Measurements from ENCODE around the gene DET1.

DET1 gene

DNA sequence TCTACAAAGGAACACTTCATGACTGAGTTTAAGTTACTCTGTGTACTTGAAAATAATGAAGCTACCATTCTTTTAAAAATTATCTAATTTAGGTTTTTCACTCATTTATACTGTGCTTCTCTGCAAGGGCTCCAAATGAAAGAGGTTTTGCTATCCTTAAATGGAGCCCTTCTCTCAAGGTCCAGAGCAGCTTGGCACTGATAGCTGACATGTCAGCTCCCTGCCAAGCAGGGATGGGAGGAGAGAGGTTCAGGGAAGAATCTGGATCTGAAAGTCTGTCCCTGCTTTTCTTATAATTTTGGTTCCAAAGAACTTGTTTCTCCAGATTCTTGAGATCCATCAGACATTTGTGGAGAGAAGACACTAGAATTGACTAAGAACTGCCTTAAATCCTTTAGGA lies 39.9 kb downstream of the DET1 start:
- TF ChIP-seq, protein P1, sequence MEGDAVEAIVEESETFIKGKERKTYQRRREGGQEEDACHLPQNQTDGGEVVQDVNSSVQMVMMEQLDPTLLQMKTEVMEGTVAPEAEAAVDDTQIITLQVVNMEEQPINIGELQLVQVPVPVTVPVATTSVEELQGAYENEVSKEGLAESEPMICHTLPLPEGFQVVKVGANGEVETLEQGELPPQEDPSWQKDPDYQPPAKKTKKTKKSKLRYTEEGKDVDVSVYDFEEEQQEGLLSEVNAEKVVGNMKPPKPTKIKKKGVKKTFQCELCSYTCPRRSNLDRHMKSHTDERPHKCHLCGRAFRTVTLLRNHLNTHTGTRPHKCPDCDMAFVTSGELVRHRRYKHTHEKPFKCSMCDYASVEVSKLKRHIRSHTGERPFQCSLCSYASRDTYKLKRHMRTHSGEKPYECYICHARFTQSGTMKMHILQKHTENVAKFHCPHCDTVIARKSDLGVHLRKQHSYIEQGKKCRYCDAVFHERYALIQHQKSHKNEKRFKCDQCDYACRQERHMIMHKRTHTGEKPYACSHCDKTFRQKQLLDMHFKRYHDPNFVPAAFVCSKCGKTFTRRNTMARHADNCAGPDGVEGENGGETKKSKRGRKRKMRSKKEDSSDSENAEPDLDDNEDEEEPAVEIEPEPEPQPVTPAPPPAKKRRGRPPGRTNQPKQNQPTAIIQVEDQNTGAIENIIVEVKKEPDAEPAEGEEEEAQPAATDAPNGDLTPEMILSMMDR (IDR thresholded peaks at IDR 0.05; ENCODE audit: borderline replicate concordance, insufficient read depth, low read depth, low read length), result no peak
- no peak overlapping the region for H3K4me3 ChIP-seq (ENCODE audit: low read depth, low read length)

DNA sequence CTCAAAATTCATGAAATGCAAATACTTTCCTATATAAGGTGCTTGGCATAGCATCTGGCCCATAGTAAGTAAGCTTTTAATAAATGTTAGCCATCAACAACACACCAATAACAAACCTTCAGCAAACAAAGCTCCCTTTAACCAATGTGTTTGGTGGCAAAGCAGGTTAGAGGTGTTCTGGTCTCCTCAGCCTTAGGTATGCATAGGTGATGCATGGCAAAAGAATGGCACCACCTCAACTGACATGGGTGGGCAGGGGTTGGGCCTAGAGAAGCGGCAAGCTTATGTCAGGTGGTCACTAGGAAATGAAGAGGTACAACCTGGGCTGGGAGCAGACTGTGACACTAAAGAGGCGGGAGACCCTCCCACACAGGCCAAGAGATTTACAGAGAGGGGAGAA lies 40.8 kb downstream of the DET1 start:
- no peak overlapping the region for H3K4me3 ChIP-seq (ENCODE audit: low read depth, low read length)
- TF ChIP-seq, protein P1 (IDR thresholded peaks at IDR 0.05; ENCODE audit: borderline replicate concordance, insufficient read depth, low read depth, low read length), result no peak

DNA sequence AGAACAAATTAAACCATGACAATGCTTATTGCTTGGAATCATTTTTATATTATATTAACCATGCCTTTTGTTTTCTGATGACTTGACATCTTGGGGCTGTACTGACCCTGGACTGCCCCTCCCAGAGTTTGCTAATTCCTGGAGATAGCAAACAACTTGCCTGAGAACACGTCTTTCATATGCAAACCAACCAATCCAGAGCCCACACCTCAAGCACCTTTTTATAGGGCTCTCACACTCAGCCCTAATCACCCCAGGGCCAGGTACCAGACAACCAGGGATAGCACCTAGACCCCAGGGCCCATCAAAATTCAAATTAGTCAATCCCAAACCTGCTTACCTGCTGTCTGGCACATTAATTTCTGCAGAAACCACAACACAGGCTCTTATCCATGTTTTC lies 42.0 kb downstream of the DET1 start:
- no peak overlapping the region for H3K4me3 ChIP-seq (ENCODE audit: low read depth, low read length)
- TF ChIP-seq, protein P1 (IDR thresholded peaks at IDR 0.05; ENCODE audit: borderline replicate concordance, insufficient read depth, low read depth, low read length), result no peak

DNA sequence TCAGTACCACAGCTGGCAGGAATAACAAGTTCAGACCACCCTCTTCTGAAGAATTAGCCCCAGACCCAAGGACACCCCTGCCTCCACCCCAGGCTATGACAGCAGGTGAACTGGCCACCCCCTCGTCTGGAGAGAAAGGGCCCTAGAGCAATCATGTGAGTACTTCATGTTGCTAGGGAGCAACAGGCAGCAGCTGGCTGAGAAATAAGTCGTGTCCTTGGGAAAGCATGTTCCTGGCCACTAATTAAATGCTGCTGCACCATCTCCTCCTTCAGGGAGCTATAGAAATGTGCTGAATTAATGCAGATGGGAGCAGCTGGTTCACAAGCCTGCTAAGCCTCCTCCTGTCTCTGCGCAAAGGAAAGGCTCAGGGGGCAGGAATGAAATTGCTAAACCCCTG lies 47.5 kb downstream of the DET1 start:
- TF ChIP-seq, protein P1 (IDR thresholded peaks at IDR 0.05; ENCODE audit: borderline replicate concordance, insufficient read depth, low read depth, low read length), result no peak
- no peak overlapping the region for H3K4me3 ChIP-seq (ENCODE audit: low read depth, low read length)

DNA sequence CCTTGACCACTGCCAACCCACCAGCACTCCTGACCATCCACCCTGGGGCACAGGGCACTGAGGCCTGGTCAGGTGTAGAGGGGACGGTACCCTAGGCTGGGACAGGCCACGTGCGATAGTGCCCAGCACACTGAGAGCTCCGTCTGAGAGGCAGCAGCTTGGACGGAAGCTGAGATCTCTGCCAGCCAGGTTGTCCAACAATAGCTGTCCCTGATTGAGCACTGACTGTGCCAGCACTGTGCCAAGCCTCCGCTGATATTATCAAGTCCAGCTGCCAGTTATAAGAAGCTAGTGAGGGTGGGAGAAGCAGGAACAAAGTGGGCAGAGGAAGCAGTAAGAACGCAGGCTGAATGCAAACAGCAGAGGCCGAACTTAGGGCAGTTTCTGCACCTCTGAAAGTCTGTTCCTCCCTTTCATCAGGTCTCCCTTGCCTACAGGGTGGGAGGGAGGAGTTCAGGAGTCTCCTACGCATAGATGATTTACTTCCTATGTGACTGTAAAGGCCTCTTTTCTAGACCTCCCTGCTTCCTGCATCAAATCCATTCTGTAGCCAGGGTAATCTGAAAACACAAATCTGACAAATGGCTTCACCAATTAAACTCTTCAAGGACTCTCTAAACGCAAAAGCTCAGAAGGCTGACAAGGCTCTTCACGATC lies 49.2 kb downstream of the DET1 start:
- H3K4me3 ChIP-seq (ENCODE audit: low read depth, low read length), result no peak overlapping the region
- TF ChIP-seq, protein P1 (IDR thresholded peaks at IDR 0.05; ENCODE audit: borderline replicate concordance, insufficient read depth, low read depth, low read length), result no peak

DNA sequence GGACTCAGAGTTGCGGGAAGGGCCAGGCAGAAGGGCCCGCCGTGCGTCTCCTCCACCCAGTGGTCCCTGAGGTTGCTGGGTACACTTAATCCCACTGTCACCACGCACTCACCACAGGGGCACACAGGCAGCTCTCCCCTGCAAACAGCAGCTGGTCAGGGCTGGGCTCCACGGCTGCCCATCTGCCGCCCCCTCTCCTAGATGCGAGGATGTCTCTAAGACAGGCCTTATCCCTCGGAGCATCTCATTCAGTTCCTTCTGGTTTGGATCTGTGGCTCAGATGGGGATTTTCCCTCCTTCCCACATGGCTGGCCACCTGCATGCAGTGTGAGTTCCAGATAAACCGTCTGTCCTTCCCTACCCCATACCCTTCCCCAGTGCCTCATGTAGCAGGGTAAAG lies 52.6 kb downstream of the DET1 start:
- TF ChIP-seq, protein P1 (IDR thresholded peaks at IDR 0.05; ENCODE audit: borderline replicate concordance, insufficient read depth, low read depth, low read length), result no peak
- no peak overlapping the region for H3K4me3 ChIP-seq (ENCODE audit: low read depth, low read length)

DNA sequence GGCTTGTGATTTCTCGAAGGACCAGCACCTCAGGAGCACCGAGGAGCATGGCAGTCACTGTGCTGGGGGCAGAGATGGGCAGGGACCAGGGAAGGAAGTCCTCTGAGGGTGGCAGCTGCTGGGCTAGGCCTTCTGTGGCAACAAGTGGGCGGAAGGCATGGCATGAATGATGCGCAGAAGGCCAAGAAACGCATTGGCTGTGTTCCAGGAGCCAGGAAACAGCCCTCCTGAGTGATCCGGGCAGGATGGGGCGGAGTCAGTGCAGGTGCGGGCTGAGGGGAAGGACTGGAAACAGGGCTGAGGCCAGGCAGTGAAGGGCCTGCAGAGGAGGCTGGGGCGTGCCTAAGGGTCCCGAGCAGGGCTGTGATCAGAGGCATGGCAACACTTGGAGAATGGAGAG lies 55.3 kb downstream of the DET1 start:
- TF ChIP-seq, protein P1 (IDR thresholded peaks at IDR 0.05; ENCODE audit: borderline replicate concordance, insufficient read depth, low read depth, low read length), result no peak

More for the DNA sequence above, 55.3 kb downstream of the DET1 start:
- H3K4me3 ChIP-seq (ENCODE audit: low read depth, low read length), result no peak overlapping the region
